ENCODE results near the gene CIRBP.

CIRBP gene

DNA sequence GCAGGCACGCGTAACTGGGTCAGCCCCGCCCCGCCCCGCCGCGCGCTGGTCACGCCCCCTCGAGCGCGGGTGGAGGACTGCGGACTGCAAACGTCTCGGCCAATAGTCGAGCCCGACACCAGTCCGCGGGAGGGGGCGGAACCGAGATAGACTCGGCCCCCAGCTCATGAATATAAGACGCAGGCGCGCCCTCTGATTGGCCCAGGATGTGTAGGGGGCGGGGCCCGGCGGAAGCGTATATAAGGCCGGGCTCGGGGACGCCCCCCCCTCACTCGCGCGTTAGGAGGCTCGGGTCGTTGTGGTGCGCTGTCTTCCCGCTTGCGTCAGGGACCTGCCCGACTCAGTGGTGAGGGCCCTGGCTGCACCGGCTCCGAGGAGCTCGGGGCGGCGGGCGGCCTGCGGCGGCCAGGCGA is at the start of gene CIRBP:
CIRBP (plus strand) TSS at position 268 of the 413 bp plus-strand sequence. CDS start 1,602 bp downstream, outside the sequence.
- peak; percentile 90 to 93 for DNase-seq

DNA sequence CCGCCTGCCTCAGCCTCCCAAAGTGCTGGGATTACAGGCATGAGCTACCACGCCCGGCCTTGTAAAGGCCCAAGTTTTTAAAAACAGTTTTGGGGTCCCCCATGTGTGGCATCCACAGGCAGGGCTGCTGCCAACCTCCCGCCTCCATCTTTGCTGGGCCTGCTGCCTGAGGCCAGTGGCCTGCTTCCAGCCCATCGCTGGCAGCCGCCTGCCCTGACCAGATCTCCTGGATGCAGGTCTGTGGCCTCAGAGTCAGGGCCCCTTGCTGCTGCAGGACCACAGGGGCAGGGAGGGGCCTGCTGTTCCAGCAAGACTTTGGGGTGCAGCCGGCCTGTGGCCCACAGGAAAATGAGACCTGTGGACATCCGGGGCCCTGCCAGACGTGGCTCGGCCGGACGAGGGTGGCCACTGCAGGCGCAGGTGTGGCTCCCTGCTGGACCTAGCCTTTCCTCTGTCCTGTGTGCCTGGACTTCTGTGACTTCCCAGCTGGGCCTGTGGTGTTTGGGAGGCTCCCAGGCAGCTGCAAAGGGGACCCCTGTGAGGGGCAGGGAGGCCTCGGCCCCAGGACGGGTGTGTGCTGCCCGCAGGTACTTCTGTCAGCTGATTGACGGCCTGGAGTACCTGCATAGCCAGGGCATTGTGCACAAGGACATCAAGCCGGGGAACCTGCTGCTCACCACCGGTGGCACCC is 49.2 kb upstream of the CIRBP start:
- DNase-seq: no peak

DNA sequence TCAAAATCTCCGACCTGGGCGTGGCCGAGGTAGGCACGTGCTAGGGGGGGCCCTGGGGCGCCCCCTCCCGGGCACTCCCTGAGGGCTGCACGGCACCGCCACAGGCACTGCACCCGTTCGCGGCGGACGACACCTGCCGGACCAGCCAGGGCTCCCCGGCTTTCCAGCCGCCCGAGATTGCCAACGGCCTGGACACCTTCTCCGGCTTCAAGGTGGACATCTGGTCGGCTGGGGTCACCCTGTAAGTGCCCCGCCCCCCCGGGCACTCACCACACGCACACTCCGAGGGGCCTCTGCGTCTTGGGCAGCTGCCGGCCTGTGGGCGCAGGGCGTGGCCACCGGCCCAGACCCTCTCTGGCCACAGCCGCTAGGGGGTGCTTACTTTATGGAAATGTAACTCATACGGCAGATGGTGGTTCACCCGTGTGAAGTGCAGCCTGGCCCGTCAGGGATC is 48.6 kb upstream of the CIRBP start:
- no peak for DNase-seq

DNA sequence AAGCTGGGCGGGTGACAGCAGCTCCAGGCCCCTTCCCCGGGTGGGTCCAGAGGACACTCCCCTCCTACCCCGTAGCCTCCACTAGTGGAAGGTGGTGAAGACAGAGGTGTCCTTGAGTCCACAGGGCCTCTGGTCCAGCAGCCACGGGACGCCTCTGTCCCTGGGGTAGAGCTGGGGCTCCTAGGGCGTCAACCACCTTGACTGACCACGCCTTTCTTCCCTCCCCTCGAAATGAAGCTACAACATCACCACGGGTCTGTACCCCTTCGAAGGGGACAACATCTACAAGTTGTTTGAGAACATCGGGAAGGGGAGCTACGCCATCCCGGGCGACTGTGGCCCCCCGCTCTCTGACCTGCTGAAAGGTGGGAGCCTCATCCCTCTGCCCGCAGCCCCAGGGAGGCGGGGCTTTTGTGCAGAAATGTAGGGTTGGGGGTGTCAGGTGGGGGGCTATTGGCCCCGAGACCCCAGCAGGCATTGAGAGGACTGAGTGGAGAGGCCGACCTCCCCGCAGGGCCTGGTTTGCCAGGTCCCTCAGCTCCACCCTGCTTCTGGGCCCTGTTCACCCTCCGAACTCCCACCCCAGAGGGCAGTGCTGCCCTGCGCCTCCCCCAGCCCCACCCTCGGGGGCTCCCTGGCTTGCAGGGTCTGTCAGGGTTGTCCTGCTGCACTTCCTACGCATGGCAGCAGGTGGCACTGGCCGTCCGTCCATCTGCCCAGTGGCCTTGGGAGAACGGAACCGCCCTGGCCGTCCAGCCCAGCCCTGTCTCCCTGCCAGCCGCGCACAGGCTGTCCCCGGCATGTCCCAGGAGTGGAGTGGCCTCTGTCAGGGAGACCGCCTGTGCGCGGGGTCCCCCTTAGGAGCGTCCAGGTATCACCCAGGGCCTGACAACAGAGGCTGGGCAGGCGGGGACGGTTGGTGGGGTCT is 47.9 kb upstream of the CIRBP start:
- no peak for DNase-seq

DNA sequence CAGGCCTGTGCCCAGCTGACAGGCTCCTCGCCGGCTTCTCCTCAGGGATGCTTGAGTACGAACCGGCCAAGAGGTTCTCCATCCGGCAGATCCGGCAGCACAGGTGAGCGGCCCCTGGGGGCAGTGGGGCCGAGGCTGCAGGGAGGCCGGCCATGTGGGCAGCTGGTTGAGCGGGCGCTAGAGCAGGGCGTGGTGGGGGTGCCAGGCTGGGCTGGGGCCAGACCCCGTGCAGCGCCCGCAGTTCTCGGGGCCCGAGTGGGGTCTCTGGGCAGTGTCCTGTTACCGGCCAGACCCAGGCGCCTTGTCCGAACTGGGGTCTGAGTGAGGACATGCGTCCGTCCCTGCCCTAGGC is 47.3 kb upstream of the CIRBP start:
- DNase-seq: no peak

DNA sequence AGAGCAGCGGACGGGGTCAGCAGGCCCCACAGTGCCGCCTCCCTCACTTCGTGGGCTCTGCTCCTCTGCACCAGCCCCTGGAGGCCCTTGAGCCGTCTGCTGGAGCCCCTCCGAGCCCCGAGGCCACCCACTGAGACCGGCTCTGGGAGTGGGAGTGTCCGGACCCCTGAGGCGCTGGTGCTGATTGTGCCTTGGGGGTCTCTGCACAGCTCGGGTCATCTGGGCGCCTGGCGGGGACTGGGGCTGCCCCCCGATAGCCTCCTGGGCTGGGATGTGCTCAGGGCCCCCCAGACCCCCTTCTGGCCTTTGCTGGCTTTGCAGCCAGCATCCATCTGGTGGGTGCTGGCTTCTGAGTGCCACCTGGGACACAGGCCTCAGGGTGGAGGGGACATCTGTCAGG is 46.7 kb upstream of the CIRBP start:
- DNase-seq: no peak

DNA sequence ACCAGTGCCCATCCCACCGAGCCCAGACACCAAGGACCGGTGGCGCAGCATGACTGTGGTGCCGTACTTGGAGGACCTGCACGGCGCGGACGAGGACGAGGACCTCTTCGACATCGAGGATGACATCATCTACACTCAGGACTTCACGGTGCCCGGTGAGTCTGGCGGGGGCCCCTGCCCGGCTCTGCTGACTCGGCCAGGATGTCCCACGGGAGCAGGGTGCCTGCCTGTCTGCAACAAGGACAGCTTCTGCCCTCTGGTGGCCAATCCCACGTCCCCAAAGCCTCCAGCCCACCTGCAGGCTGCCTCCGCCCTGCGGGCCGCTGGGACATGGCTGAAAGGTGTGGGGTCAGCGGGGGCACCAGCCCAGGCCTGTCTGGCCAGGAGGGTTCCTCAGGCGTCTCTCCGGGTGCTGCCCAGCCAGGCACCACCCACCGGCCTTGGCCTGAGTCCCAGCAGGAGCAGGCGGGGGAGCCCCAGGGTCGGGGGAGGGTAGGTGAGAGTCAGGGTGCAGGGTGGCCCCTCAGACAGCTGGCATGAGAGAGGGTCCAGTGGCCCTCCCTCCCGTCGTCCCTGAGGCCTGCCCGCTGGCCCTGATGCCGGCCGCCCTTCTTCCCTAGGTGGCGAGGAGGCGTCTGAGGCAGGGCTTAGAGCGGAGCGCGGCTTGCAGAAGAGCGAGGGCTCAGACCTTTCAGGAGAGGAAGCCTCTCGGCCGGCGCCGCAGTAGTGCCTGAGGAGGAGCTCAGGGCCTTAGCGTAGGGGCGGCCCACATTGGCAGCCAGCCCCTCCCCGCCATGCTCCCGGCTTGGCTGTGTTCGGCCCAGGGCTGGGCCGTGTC is 45.9 kb upstream of the CIRBP start:
- no peak for DNase-seq

DNA sequence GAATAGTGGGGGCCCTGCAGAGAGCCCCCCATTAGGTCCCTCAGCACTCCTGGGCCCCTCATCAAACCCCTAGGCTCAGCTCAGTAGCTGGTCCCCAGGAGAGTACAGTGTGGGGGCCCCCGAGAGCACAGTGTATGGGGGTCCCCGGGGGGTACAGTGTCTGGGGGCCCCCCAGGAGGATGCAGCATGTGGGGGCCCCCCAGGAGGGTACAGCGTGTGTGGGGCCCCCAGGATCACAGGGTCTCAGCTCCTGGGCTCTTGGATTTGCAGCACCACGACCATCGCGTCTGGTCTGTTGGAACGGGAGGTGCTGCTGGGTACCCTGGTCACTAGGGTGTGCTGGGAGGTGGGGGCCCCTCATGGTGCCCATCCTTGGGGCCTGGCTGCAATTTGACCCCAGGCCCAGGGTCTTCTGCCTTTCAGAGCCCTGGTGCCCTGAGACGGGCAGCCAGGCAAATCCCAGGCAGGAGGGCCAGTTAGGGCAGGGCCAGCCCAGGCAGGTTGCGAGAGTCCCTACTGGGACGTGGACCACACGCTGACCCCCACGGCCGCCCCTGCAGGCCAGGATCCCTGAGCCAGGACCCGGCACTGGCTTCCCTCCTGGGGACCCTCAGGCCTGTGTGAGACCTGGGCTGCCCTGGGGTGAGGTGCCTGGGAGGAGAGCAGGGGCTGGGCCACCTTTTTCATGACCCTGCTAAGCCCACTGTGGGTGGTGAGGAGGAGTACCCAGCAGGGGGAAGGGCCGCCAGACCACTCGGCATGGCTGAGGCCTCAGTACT is 44.9 kb upstream of the CIRBP start:
- DNase-seq: no peak

DNA sequence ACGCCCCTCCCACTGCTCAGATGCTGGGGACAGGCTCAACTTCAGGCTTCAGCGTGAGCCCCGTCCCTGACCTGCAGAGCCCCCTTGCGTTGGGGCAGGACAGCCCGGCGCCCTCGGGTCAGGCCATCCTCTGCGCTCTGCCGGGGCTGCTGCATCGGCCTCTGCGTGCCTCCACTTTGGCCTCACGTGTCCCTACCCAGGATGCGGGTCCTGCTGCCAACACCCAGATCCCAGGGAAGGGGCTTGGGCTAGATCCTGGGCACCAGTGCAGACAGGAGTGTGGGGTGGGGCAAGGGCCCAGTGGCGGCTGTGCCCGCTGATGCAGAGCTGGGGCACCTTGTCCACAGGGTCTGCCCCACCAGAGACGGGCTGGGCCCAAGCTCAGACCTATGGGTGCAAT is 44.3 kb upstream of the CIRBP start:
- DNase-seq: no peak

DNA sequence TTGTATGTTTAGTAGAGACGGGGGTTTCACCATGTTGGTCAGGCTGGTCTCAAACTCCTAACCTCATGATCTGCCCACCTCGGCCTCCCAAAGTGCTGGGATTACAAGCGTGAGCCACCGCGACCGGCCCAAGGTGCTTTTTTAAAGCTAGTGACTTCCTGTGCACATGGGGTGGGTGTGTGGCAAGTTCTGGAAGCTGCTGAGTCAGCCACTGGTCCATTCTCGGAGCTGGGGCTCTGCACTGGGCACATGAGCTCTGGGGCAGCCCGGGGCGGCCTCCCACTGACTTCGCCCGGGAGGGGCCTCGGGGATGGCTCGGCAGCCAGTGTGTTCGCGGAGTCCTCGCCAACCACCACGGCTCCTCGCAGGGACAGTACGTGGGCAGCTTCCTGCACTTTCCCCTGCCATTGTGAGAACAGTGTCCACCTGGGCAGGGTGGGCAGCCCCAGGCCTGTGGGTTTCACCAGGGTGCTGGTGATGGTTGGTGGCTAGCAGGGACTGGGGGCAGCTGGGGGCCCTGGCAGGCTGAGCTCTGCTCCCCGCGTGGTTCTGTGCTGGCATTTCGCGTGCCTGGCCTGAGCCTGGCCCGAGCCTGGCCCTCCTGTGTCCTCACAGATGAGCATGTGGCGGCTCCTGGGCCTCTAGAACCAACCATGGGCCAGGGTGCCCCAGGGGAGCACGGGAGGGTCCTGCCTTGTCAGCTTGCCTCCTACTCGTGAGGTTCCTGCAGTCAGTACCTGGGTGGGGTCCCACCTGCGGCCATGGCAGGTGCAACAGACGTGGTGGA is 43.5 kb upstream of the CIRBP start:
- DNase-seq: no peak

DNA sequence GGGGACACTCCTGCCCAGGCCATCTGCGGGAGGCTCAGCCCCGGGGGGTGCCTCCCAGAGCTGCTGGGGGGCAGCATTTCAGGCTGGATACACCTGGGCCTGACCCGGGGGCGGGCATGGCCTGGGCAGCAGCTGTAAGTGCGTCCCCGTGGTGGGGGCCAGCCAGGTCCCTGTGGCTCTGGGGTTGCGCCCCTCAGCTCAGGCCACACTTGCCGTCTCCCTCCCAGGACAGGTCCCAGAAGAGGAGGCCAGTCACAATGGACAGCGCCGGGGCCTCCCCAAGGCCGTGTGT is 43.0 kb upstream of the CIRBP start:
- DNase-seq: no peak

DNA sequence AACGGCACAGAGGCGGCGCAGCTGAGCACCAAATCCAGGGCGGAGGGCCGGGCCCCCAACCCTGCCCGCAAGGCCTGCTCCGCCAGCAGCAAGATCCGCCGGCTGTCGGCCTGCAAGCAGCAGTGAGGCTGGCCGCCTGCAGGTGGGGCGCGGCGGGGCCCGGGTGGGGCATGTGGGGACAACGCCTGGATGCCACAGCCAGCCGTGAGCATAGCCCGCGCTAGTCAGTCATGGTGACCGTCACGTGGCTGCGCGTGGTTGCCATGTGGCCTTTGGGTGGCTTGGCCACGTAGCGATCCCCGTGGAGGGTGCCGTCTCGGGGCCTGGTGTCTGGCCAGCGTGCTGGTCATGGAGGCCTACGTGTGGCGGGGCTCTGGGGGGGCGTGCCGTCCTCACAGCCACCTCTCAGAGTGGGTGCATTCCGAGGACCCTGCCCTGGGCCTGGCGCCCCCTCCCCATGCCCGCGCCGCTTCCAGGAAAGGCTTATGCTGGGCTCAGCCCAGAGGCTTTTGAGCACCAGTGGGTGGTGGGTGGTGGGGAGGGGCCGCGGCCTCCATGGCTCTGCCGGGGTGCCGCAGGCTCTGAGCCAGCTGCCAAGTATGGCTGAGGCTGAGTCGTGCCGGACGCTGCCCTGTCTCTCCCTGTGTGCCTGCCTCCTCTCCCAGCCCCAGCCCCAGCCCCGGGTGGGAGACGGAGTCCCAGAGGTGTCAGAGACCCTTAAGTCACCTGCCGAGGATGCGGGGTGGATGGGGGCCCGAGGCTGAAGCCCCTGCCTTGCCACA is 42.4 kb upstream of the CIRBP start:
- no peak for DNase-seq

DNA sequence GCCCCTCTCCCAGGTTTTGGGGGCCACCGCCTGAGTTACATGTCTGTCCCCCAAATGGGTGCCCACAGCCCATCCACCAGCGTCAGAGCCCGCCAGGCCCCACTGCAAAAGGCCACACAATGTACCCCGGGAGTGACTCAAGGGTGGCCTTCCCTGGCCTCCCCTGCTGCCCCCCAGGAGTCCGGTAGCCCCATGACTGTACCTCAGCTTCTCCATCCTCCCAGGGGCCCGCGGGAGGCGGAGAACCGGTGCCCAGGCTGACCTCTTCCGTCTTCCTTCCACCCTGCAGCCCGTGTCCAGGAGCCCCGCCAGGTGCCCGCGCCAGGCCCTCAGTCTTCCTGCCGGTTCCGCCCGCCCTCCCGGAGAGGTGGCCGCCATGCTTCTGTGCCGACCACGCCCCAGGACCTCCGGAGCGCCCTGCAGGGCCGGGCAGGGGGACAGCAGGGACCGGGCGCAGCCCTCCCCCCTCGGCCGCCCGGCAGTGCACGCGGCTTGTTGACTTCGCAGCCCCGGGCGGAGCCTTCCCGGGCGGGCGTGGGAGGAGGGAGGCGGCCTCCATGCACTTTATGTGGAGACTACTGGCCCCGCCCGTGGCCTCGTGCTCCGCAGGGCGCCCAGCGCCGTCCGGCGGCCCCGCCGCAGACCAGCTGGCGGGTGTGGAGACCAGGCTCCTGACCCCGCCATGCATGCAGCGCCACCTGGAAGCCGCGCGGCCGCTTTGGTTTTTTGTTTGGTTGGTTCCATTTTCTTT is 41.7 kb upstream of the CIRBP start:
- no peak for DNase-seq

DNA sequence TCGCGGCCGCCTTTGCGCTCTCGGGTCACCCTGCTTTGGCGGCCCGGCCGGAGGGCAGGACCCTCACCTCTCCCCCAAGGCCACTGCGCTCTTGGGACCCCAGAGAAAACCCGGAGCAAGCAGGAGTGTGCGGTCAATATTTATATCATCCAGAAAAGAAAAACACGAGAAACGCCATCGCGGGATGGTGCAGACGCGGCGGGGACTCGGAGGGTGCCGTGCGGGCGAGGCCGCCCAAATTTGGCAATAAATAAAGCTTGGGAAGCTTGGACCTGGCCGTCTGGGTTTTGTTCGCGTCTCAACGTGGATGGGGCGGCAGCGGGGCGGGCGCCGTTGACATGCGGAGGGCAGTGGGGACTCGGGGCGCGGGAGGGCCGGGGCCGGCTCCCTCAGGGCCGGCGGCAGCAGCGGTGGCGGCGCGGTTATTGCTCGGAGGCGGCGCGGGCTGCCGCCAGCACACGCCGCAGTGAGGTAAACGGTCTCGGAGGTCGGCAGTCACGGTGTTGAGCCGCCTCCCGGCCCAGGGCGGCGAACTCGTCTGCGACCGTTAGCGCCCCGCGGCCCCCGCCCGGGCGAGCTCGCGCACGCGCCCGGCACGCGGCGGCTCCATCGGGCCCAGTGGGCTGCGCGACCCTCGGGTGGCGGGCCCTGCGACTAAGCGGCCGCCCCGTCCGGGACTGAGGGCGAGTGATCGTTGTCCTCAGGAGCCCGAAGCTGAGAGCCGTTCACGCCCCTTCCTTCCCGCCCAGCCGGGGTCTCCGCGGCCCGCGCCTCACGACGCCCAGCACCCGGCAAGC is 40.8 kb upstream of the CIRBP start:
- no peak for DNase-seq

DNA sequence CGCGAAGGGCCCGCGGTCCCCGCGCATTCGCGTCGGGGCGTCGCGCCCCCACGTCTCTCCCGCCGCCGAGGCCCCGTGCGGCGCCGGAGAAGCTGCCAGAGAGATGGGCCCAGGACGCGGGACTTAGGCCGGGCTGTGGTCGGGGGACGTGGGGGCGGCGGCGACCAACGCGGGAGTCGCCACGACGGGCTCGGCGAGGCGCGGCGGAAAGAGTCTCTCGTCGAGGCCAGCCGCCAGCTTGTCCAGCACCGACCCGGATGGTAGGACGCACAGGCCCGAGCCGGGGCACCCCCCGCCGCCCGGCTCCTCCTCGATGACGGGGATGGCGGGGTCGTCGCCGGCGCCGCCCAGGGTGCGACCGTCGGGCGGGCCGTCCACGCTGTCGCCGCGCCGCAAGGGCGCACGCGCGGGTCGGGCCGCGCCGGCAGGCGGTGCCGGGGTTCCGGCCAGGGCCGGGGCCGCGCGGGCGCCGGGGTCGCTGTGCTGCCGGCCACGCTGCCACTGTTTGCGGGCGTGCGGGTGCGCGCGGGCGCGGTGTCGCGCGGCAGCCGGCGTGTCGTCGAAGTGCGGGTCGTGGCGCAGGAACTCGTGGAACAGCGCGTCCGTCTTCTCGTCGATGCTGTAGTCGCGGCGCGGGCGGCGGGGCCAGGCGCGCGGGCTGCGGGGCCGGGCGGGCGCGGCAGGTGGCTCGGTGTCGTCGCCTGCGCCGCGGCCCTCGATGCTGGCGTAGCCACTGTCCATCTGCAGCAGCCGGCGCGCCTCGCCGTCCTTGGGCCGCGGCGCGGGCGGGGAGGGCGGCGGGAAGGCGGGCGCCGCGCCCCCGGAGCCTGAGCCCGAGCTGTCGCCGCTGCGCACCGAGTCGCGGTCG is 39.8 kb upstream of the CIRBP start:
- DNase-seq: no peak

DNA sequence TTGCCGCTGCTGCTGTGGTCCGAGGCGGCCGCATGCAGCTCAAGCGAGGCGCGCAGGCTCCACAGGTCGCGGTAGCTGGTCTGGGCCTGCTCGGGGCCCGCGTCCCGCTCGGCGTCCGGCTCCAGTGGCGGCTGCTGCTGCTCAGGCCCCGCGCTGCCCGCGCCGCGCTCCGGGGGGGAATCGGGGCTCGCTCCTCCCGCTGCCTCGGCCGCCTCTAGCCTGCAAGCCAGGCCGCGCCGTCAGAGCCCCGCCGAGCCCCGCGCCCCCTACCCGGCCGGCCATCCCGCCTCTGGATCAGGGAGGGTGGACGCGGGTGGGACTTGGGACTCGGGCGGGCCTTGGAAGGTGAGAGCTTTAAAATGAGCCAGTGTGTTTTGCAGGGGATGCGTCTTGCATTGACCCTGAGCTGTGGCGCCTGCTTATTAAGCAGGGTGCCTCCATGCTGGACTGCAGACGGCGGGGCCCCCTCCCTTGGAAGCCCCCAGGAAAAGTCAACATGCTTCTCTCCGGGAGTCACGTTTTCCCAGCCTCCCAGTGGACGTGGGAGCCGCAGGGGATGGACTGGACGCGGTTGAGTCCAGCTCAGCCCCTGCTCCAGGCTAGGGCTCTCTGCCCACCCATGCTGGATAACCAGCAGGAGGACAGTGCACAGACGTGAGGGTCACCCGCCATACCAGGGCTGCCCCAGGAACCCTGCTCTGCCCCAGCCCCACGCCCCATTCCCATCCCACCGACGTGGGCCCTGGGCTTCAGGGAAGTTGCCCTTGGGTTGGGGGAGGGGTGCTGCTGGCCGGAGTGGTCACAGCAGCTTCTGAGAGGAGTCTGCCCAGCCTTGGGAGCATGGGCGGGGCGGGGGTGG is 39.0 kb upstream of the CIRBP start:
- DNase-seq: no peak

DNA sequence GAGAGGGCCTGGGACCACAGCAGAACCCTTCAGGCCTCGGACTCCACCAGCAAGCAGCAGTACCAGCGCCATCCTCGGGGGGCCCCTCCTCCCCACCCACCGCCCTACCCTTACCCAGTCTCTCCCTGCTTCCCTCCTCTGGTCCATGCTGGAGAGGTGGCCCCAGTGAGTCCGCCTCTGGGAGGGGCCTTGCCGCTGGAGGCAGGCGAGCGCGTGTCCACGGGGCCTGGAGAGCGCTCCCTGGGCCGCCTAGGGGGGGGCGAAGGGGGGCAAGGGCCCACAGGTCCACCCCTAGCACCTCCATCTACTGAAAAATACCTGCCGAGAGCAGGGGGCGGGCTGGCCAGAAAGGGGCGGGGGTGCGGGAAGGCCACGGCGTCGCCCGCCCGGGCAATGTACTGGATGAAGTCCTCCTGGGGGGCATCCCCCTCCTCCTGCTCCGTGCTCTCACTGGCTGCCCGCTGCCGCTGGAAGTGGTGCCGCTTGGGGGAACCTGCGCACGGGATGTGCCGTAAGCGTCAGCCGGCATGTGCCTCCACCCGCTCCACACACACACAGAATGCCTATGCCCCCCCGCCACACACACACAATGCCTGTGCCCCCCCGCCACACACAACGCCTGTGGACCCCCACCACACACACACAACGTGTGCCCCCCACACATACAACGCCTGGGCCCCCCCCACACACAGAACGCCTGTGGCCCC is 38.2 kb upstream of the CIRBP start:
- no peak for DNase-seq
